Adrenal gland (tissue), 12 donors: Measurements from ENCODE around the gene KIAA0753. TPM values are rescaled to one million over a fixed set of nuclear protein-coding genes. Genes with fewer than 3 reads are reported as not detected.
"Not testable (repeated sequence)": the region's sequence is repeated elsewhere in the genome, so short reads cannot be mapped to it uniquely, and the experiment has no call there.

Source experiments
- DNase-seq, 7 donors: peaks; one replicate each; pipeline ENCODE4 v3.0.0-alpha.2; 2019 to 2020
- H3K27ac ChIP-seq, 5 donors: fragments of 200-600 bp; sonication (generic) in 4 of 5; 1 replicate in 3 of 5; 2 replicates in 2 of 5; pipeline versions ENCODE4 v1.5.1 to v1.8.0; 2016 to 2020; ENCODE audit warnings: mild to moderate bottlenecking in 1 of 5
- H3K27me3 ChIP-seq: fragments of 200-600 bp; 2 replicates; pipeline ENCODE4 v1.8.0; 2021
- H3K36me3 ChIP-seq, 2 donors: fragments of 200-600 bp; replicated peaks in 1 of 2; 1 replicate in 1 of 2; 2 replicates in 1 of 2; pipeline versions ENCODE4 v1.5.1 to v1.8.0; 2018 to 2022
- H3K4me1 ChIP-seq, 2 donors: fragments of 200-600 bp; replicated peaks in 1 of 2; 1 replicate in 1 of 2; 2 replicates in 1 of 2; pipeline versions ENCODE4 v1.5.1 to v1.8.0; 2018 to 2021
- H3K4me3 ChIP-seq, 4 donors: fragments of 200-600 bp; sonication (generic) in 3 of 4; one replicate each; pipeline ENCODE4 v1.5.1; 2016 to 2018
- H3K9me3 ChIP-seq, 3 donors: fragments of 200-600 bp; sonication (generic) in 1 of 3; replicated peaks in 1 of 3; 1 replicate in 2 of 3; 2 replicates in 1 of 3; pipeline versions ENCODE4 v1.5.1 to v1.8.0; 2016 to 2021
- POLR2A ChIP-seq, 2 donors: fragments of 450-650 bp; IDR thresholded peaks; one replicate each; pipeline ENCODE4 v1.6.1; 2017; ENCODE audit warnings: antibody characterized with exemption in 2 of 2, mild to moderate bottlenecking in 2 of 2, moderate library complexity in 1 of 2
- WGBS, 4 donors: extraction: QIAGEN DNeasy Blood & Tissue Kit in 2 of 4; methylation state at CpG; one replicate each; pipeline versions ENCODE4 v1.1.5 to v1.1.7; 2013 to 2017; 5-methylcytosine and 5-hydroxymethylcytosine counted together
- intact Hi-C, 2 donors: fragments of 100-400 bp; cut with DNase I; formaldehyde crosslinking; loops; one replicate each; pipeline versions ENCODE4 v1.14.1 to v1.15.0; 2022 to 2023
- polyA plus RNA-seq, 3 donors: library from polyadenylated mRNA; stranded (reverse); fragments of 200-250 nt in 2 of 3; fragments of 350-450 nt in 1 of 3; fragmentation: Illumina TruSeq in 1 of 3; extraction: RNeasy Lipid Tissue Mini Kit (QIAGEN cat#74804) in 1 of 3; gene quantifications; one replicate each; pipeline ENCODE4 v1.2.3, GENCODE V29; 2013 to 2014
- total RNA-seq, 9 donors: library from RNA; depleted of rRNA in 4 of 9; stranded (reverse); fragments of >200 nt in 4 of 9; fragments of 120-200 nt in 1 of 9; fragmentation: NEBNext Ultra II Directional in 1 of 9; extraction: Animal tissue kit (Norgen Biotek cat#: 25700) in 1 of 9; gene quantifications; one replicate each; pipeline versions ENCODE4 v1.1.0 to v1.2.4, GENCODE V29; 2013 to 2023
- TF ChIP-seq, protein P1 (sequence below), 6 experiments: fragments of 450-650 bp in 4 of 6; fragments of 200-600 bp in 2 of 6; sonication (generic) in 1 of 6; IDR thresholded peaks; 1 replicate in 5 of 6; 2 replicates in 1 of 6; pipeline versions ENCODE4 v1.5.1 to v1.8.0; 2016 to 2021; ENCODE audit warnings: antibody characterized with exemption in 6 of 6, mild to moderate bottlenecking in 2 of 6, moderate library complexity in 1 of 6
- donor health status: healthy with polysubstance abuse.
- donor health status: Bipolar disorder and iron deficiency.
- donor health status: DM: yes; HTN: yes; CAD: no.
- donor health status: DM: no; HTN: no; CAD: no.
- donor health status: DM: no; HTN: no; CAD: no.
- donor health status: DM: yes; HTN: yes; CAD: no.

The KIAA0753 gene
- total and polyA plus RNA-seq, 12 donors = 5.1 to 21.8 (median 13.1) TPM

DNA sequence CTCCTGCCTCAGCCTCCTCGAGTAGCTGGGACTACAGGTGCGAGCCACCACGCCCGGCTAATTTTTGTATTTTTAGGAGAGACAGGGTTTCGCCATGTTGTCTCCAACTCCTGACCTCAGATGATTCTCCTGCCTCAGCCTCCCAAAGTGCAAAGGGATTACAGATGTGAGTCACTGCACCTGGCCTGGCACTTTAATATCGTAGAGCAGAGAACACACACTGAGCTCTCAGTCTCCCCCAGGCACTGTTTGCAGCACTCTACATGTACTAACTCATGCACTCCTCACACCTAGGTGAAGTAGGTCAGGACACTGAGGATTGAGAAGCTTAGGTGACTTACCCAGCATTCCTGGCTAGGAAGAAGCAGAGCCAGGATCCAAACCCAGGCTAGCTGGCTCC, 26.0 kb upstream of the KIAA0753 start:
- TF ChIP-seq POLR2A (IDR thresholded peaks at IDR 0.05) = no peak
- TF ChIP-seq, protein P1, sequence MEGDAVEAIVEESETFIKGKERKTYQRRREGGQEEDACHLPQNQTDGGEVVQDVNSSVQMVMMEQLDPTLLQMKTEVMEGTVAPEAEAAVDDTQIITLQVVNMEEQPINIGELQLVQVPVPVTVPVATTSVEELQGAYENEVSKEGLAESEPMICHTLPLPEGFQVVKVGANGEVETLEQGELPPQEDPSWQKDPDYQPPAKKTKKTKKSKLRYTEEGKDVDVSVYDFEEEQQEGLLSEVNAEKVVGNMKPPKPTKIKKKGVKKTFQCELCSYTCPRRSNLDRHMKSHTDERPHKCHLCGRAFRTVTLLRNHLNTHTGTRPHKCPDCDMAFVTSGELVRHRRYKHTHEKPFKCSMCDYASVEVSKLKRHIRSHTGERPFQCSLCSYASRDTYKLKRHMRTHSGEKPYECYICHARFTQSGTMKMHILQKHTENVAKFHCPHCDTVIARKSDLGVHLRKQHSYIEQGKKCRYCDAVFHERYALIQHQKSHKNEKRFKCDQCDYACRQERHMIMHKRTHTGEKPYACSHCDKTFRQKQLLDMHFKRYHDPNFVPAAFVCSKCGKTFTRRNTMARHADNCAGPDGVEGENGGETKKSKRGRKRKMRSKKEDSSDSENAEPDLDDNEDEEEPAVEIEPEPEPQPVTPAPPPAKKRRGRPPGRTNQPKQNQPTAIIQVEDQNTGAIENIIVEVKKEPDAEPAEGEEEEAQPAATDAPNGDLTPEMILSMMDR (IDR thresholded peaks at IDR 0.05) = no peak
- no peaks in the 10 kb centered on the region for H3K36me3 ChIP-seq
- H3K4me3 ChIP-seq = no peak overlapping the region
- no peak for DNase-seq
- no peaks in the 10 kb centered on the region for H3K4me1 ChIP-seq
- no peaks in the 10 kb centered on the region for H3K27me3 ChIP-seq
- intact Hi-C loops = loop anchor here (5.0 to 10.0 kb wide), 4 partner anchors 108 to 338 kb away; partner anchors contain the start of gene FBXO39 (in 1 of the 2)
- no peak overlapping the region for H3K27ac ChIP-seq
- H3K9me3 ChIP-seq = no peaks in the 10 kb centered on the region
- 90 to 95% (median 92%) methylated on average over 6 of the region's 6 CpGs for WGBS, 4 donors

GRCh38 chr17:6666077-6666521, 25.6 kb upstream of the KIAA0753 start:
- no peak overlapping the region for H3K27ac ChIP-seq
- 13 to 26% (median 16%) methylated on average over 5 to 9 of the region's 9 CpGs for WGBS, 4 donors
- intact Hi-C loops = loop anchor here (5.0 to 10.0 kb wide), 4 partner anchors 109 to 339 kb away; partner anchors contain the start of gene FBXO39 (in 1 of the 2)
- H3K27me3 ChIP-seq = no peaks in the 10 kb centered on the region
- TF ChIP-seq, protein P1 (IDR thresholded peaks at IDR 0.05) = peak; percentile 78 to 93 (median 89)
- TF ChIP-seq POLR2A (IDR thresholded peaks at IDR 0.05) = no peak
- no peaks in the 10 kb centered on the region for H3K4me1 ChIP-seq
- H3K9me3 ChIP-seq = no peaks in the 10 kb centered on the region
- H3K4me3 ChIP-seq = no peak overlapping the region
- peak; percentile 72 to 89 (median 81) for DNase-seq
- H3K36me3 ChIP-seq = no peaks in the 10 kb centered on the region

- H3K9me3 ChIP-seq, H3K36me3 ChIP-seq, H3K27ac ChIP-seq, H3K4me3 ChIP-seq, H3K4me1 ChIP-seq, DNase-seq, H3K27me3 ChIP-seq: not testable (repeated sequence)
- intact Hi-C loops = loop anchor here (10.0 kb wide), 3 partner anchors 112 to 342 kb away; partner anchors contain the start of gene FBXO39 (in 1 of the 2)
- 75 to 88% (median 85%) methylated on average over 14 of the region's 14 CpGs for WGBS, 4 donors
These were observed 22.7 kb upstream of the KIAA0753 start for GRCh38 chr17:6663200-6663599.

GRCh38 chr17:6661464-6661848, 20.9 kb upstream of the KIAA0753 start:
- Histone ChIP-seq H3K4me1 (no peaks in the 10 kb centered on the region), H3K4me3 (no peak overlapping the region), H3K27ac (no peak overlapping the region), H3K9me3 (no peaks in the 10 kb centered on the region), H3K36me3 (no peaks in the 10 kb centered on the region), H3K27me3 (no peaks in the 10 kb centered on the region)
- DNase-seq = no peak
- TF ChIP-seq, protein P1 (IDR thresholded peaks at IDR 0.05) = no peak
- intact Hi-C loops = loop anchor here (10.0 kb wide), 3 partner anchors 113 to 343 kb away; partner anchors contain the start of gene FBXO39 (in 1 of the 2)
- WGBS, 4 donors = 53 to 67% (median 65%) methylated on average over 2 of the region's 2 CpGs
